HCT116 (cell line): ENCODE measurements around the gene ERBIN.

Source experiments
- CTCF ChIP-seq, 3 experiments: fragments of 200-600 bp in 1 of 3; sonication (generic) in 1 of 3; IDR thresholded peaks in 2 of 3; conservative IDR thresholded peaks in 1 of 3; 2 replicates each; pipeline ENCODE4 v1.5.1; 2012 to 2017; ENCODE audit warnings: low read depth in 2 of 3, low read length in 2 of 3, antibody characterized with exemption in 1 of 3, borderline replicate concordance in 1 of 3, control low read depth in 1 of 3, mild to moderate bottlenecking in 1 of 3, mixed read lengths in 1 of 3, mixed run types in 1 of 3, moderate library complexity in 1 of 3; ENCODE audit not compliant: insufficient read depth in 1 of 3
- EZH2 ChIP-seq: fragments of 200-600 bp; sonication (generic); IDR thresholded peaks from 2 replicates; pipeline ENCODE4 v1.6.1; 2017; ENCODE audit warnings: antibody characterized with exemption, mixed run types
- POLR2A ChIP-seq: IDR thresholded peaks from 2 replicates; pipeline ENCODE4 v1.7.0; 2011; ENCODE audit warnings: borderline replicate concordance; ENCODE audit not compliant: insufficient read depth, insufficient read length; ENCODE audit errors: extremely low read depth
- REST ChIP-seq: IDR thresholded peaks from 2 replicates; pipeline ENCODE4 v1.6.1; 2012; ENCODE audit warnings: low read depth
- TCF7L2 ChIP-seq: IDR thresholded peaks from 2 replicates; pipeline ENCODE4 v1.7.0; 2011; ENCODE audit warnings: borderline replicate concordance, inconsistent platforms; ENCODE audit not compliant: insufficient read depth, insufficient read length; ENCODE audit errors: extremely low read depth
- YY1 ChIP-seq: IDR thresholded peaks from 2 replicates; pipeline ENCODE4 v1.6.1; 2011; ENCODE audit warnings: low read length, low read depth, moderate library complexity, mild to moderate bottlenecking; ENCODE audit not compliant: insufficient replicate concordance; ENCODE audit errors: extremely low read depth
- ZFX ChIP-seq: fragments of 450-650 bp; IDR thresholded peaks from 2 replicates; pipeline ENCODE4 v1.6.1; 2017

DNA sequence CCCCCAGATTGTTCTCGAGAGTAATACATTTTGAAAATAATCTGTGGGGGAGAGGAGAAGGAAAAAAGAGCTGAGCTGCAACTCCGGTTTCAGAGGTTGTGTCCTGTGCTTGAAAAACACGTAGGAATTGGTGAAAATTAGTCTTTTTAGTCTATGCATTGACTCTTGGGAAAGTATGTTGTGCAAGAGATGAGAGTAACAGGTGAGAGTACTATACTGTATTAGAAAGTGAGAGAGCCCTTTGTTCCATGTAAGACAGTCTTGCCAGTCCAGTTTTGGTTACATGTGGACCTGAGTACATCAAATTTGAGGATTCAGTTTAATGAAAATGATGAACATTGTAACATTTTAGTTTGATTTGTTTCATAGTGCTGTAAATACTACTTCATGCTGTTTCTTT lies 27.8 kb downstream of the ERBIN start:
- no peak for TF ChIP-seq POLR2A
- TF ChIP-seq YY1: no peak
- TF ChIP-seq CTCF (IDR thresholded peaks at IDR 0.05 in 2 of 3, conservative IDR thresholded peaks at IDR 0.05 in 1 of 3; ENCODE audit: borderline replicate concordance in 1 of 3, insufficient read depth in 1 of 3, low read depth in 2 of 3, low read length in 2 of 3): no peak
- no peak for TF ChIP-seq REST
- no peak for TF ChIP-seq TCF7L2
- TF ChIP-seq EZH2: no peak
- TF ChIP-seq ZFX: no peak
